ENCODE results near the gene ICOSLG. TPM values are rescaled to one million over a fixed set of nuclear protein-coding genes. Genes with fewer than 3 reads are reported as not detected.

Gene ICOSLG
- total RNA-seq: 0.65 and 1.1 TPM in 2 replicates

GRCh38 chr21:44240842-44241241 is at the start of gene ICOSLG:
Gene ICOSLG, minus strand, starts transcription at chr21:44240943. Its CDS starts 126 bp downstream, at chr21:44240817.

GRCh38 chr21:44285138-44285992 is 44.6 kb upstream of the ICOSLG start, which contains the start of gene AIRE:
Gene AIRE, plus strand, starts transcription at chr21:44285876. Its CDS starts 131 bp downstream, at chr21:44286007.

GRCh38 chr21:44261675-44262295 is 21.0 kb upstream of the ICOSLG start, which contains the start of gene DNMT3L:
Gene DNMT3L, minus strand, starts transcription at chr21:44261897. Its CDS starts 638 bp downstream, at chr21:44261259.

Other genes starting within 250 kb of the ICOSLG start
- 15.1 and 17.3 TPM in 2 replicates for gene TRAPPC10, start 228.6 kb downstream of the ICOSLG start, total RNA-seq
- 1.4 and 2.7 TPM in 2 replicates for gene PWP2, start 133.5 kb downstream of the ICOSLG start, total RNA-seq
- gene GATD3, start 107.3 kb downstream of the ICOSLG start, total RNA-seq: 22.5 and 26.6 TPM in 2 replicates
- not detected in 2 replicates for gene DNMT3L, start 21.0 kb upstream of the ICOSLG start, total RNA-seq
- gene AIRE, start 44.9 kb upstream of the ICOSLG start, total RNA-seq: 0.09 and 0.14 TPM in 2 replicates
- 249 and 291 TPM in 2 replicates for gene PFKL, start 59.1 kb upstream of the ICOSLG start, total RNA-seq
- 9.2 and 11.7 TPM in 2 replicates for gene CFAP410, start 98.4 kb upstream of the ICOSLG start, total RNA-seq
- gene TRPM2, start 112.7 kb upstream of the ICOSLG start, total RNA-seq: under 0.01 TPM in 2 replicates
- gene LRRC3, start 214.6 kb upstream of the ICOSLG start, total RNA-seq: under 0.01 and 0.14 TPM in 2 replicates